Prostate gland (tissue), 2 donors: ENCODE measurements around the gene APOOL.
A peak's percentile ranks its signal among the peaks of the same experiment; 100 is the strongest.

ENCODE experiments used
- CTCF ChIP-seq, 4 experiments: fragments of 200-600 bp in 2 of 4; fragments of 450-650 bp in 2 of 4; sonication (generic) in 2 of 4; IDR thresholded peaks; 1 replicate in 3 of 4; 2 replicates in 1 of 4; pipeline ENCODE4 v1.5.1; 2016 to 2019; ENCODE audit warnings: antibody characterized with exemption in 4 of 4, mild to moderate bottlenecking in 2 of 4, moderate library complexity in 2 of 4
- POLR2A ChIP-seq: fragments of 450-650 bp; IDR thresholded peaks from one replicate; pipeline ENCODE4 v1.6.1; 2016; ENCODE audit warnings: antibody characterized with exemption, mild to moderate bottlenecking
- POLR2AphosphoS5 ChIP-seq: sonication (generic); formaldehyde crosslinking; IDR thresholded peaks from one replicate; pipeline ENCODE4 v1.6.1; 2017; ENCODE audit warnings: antibody characterized with exemption

GRCh38 chrX:85111347-85111746 is 107.7 kb downstream of the APOOL start:
- TF ChIP-seq CTCF (IDR thresholded peaks at IDR 0.05) (peak in 3 of 4 experiments; percentile 43 to 52 (median 43)), POLR2AphosphoS5 (no peak), POLR2A (no peak)
